PC-9 (cell line): ENCODE results near the gene DLG2.

ENCODE experiments used
- EZH2 ChIP-seq: fragments of 200-600 bp; sonication (generic); IDR thresholded peaks from 2 replicates; pipeline ENCODE4 v1.8.0; 2017; ENCODE audit warnings: antibody characterized with exemption, low read depth
- TF ChIP-seq, protein P1 (sequence below): fragments of 200-600 bp; sonication (generic); conservative IDR thresholded peaks from 2 replicates; pipeline ENCODE4 v1.6.1; 2017; ENCODE audit warnings: mixed run types, antibody characterized with exemption, mild to moderate bottlenecking, moderate library complexity

DNA sequence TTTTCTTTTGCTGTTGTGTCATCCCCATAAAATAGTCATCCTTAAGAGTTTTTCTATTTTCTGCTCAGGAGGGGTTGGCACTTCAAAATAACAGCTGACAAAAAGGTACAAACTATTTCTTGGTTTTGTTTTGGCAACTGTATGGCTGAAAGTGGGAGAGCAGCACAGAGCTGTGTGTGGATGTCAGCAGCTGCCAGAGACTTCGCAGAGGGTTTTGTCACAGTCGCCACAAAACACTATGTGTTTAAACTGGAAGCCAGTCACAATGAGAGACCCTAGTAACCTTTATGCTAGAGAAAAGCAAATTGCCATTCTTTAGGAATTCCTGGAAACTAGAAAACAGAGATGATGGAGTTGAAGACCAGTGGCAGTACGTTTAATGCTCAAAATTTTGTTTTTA, 2151.4 kb downstream of the DLG2 start:
- TF ChIP-seq, protein P1, sequence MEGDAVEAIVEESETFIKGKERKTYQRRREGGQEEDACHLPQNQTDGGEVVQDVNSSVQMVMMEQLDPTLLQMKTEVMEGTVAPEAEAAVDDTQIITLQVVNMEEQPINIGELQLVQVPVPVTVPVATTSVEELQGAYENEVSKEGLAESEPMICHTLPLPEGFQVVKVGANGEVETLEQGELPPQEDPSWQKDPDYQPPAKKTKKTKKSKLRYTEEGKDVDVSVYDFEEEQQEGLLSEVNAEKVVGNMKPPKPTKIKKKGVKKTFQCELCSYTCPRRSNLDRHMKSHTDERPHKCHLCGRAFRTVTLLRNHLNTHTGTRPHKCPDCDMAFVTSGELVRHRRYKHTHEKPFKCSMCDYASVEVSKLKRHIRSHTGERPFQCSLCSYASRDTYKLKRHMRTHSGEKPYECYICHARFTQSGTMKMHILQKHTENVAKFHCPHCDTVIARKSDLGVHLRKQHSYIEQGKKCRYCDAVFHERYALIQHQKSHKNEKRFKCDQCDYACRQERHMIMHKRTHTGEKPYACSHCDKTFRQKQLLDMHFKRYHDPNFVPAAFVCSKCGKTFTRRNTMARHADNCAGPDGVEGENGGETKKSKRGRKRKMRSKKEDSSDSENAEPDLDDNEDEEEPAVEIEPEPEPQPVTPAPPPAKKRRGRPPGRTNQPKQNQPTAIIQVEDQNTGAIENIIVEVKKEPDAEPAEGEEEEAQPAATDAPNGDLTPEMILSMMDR = no peak
- TF ChIP-seq EZH2 = no peak
